ENCODE data around the gene RAB40C. TPM values are rescaled to one million over a fixed set of nuclear protein-coding genes. Genes with fewer than 3 reads are reported as not detected.

Gene RAB40C
- total RNA-seq, 3 donors from 2014 or later = 31.2 to 51.0 (median 40.1) TPM

- Histone ChIP-seq H3K4me3 (no peak overlapping the region), H3K4me1 (ENCODE audit: low read depth) (peaks cover 16% of the 10 kb centered on the region), H3K9me3 (no peaks in the 10 kb centered on the region), H3K36me3 (ENCODE audit: low read depth) (no peaks in the 10 kb centered on the region)
- ATAC-seq (no peak), DNase-seq (no peak)
- TF ChIP-seq, protein P1, sequence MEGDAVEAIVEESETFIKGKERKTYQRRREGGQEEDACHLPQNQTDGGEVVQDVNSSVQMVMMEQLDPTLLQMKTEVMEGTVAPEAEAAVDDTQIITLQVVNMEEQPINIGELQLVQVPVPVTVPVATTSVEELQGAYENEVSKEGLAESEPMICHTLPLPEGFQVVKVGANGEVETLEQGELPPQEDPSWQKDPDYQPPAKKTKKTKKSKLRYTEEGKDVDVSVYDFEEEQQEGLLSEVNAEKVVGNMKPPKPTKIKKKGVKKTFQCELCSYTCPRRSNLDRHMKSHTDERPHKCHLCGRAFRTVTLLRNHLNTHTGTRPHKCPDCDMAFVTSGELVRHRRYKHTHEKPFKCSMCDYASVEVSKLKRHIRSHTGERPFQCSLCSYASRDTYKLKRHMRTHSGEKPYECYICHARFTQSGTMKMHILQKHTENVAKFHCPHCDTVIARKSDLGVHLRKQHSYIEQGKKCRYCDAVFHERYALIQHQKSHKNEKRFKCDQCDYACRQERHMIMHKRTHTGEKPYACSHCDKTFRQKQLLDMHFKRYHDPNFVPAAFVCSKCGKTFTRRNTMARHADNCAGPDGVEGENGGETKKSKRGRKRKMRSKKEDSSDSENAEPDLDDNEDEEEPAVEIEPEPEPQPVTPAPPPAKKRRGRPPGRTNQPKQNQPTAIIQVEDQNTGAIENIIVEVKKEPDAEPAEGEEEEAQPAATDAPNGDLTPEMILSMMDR (IDR thresholded peaks at IDR 0.05) = no peak
- intact Hi-C loops (cut with DNase I, micrococcal nuclease) = loop anchor here in 1 of 2 donors (10.0 kb wide), 1 partner anchor 58 kb away; the partner anchor contains the start of gene RAB40C
Observed at GRCh38 chr16:652454-653305, 62.8 kb downstream of the RAB40C start.

DNA sequence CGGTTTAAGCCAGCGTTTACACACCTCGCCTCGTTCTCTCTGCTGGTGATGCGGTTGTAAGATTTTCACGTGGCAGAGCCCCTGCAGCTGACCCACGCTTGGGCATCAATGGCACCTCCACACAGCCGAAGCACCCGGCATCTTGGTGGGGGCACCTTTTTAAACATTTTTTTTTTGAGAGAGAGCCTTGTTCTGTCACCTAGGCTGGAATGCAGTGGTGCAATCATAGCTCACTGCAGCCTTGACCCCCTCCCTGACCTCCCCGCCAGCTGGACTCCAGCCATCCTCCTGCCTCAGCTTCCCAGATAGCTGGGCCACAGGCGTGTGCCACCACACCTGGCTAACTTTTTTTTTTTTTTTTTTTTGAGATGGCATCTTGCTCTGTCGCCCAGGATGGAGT is 64.2 kb downstream of the RAB40C start:
- TF ChIP-seq, protein P1 (IDR thresholded peaks at IDR 0.05) = no peak
- no peaks in the 10 kb centered on the region for H3K36me3 ChIP-seq (ENCODE audit: low read depth)
- ATAC-seq (no peak), DNase-seq (no peak)
- no peak overlapping the region for H3K4me3 ChIP-seq
- intact Hi-C loops (cut with DNase I, micrococcal nuclease) = loop anchor here in 1 of 2 donors (10.0 kb wide), 1 partner anchor 59 kb away; the partner anchor contains the start of gene RAB40C
- H3K4me1 ChIP-seq (ENCODE audit: low read depth) = peaks cover 8% of the 10 kb centered on the region
- no peaks in the 10 kb centered on the region for H3K9me3 ChIP-seq

DNA sequence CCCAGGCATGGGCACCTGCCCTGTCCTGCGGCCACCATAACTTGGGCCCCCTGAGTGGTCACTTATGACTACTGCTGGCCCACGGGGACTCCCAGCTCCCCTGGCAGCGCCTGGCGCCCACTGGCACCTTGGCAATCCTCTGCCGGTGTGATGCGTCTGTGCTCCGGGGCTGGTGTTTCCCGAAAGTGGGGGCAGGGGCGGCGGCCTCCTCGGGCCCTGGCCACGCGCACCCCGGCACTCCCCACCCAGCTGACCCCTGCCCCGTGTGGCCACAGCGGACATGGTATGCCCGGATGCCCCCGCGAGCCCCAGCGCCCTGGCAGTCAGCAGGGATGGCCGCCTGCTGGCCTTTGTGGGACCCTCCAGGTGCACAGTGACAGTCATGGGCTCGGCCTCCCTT is 67.6 kb downstream of the RAB40C start:
- TF ChIP-seq, protein P1 (IDR thresholded peaks at IDR 0.05) = no peak
- Histone ChIP-seq H3K4me1 (ENCODE audit: low read depth) (peaks cover 12% of the 10 kb centered on the region), H3K9me3 (no peaks in the 10 kb centered on the region), H3K4me3 (no peak overlapping the region), H3K36me3 (ENCODE audit: low read depth) (no peaks in the 10 kb centered on the region)
- ATAC-seq = no peak
- intact Hi-C loops (cut with DNase I, micrococcal nuclease) = loop anchor here in 1 of 2 donors (10.0 kb wide), 1 partner anchor 63 kb away; the partner anchor contains the start of gene RAB40C
- DNase-seq = no peak

GRCh38 chr16:658679-659571 is 69.1 kb downstream of the RAB40C start:
- TF ChIP-seq, protein P1 (IDR thresholded peaks at IDR 0.05) = no peak
- H3K4me1 ChIP-seq (ENCODE audit: low read depth) = peaks cover 12% of the 10 kb centered on the region
- no peak for DNase-seq
- intact Hi-C loops (cut with DNase I, micrococcal nuclease) = loop anchor here in 1 of 2 donors (10.0 kb wide), 1 partner anchor 64 kb away; the partner anchor contains the start of gene RAB40C
- no peak for ATAC-seq
- H3K36me3 ChIP-seq (ENCODE audit: low read depth) = no peaks in the 10 kb centered on the region
- H3K9me3 ChIP-seq = no peaks in the 10 kb centered on the region
- no peak overlapping the region for H3K4me3 ChIP-seq

- TF ChIP-seq, protein P1 (IDR thresholded peaks at IDR 0.05) = no peak
- Histone ChIP-seq H3K4me3 (no peak overlapping the region), H3K36me3 (ENCODE audit: low read depth) (no peaks in the 10 kb centered on the region), H3K4me1 (ENCODE audit: low read depth) (peaks cover 12% of the 10 kb centered on the region), H3K9me3 (no peaks in the 10 kb centered on the region)
- intact Hi-C loops (cut with DNase I, micrococcal nuclease) = loop anchor here (10.0 kb wide), 2 partner anchors 65 to 85 kb away; partner anchors contain the start of gene RAB40C (in 1 of the 2)
- DNase-seq (peak in 1 of 3 donors; percentile 46), ATAC-seq (no peak)
Observed at GRCh38 chr16:659618-660017, 69.8 kb downstream of the RAB40C start.
